Activated T-cell treated with anti-CD3 and anti-CD28 coated beads for 24 hours (primary cell): Measurements from ENCODE around the gene GNA15.

Experiments
- DNase-seq: peaks from one replicate; pipeline ENCODE4 v3.0.0-alpha.2; 2020; ENCODE audit warnings: low read depth

Gene GNA15

GRCh38 chr19:3208317-3209207 lies 72.7 kb downstream of the GNA15 start:
- no peak for DNase-seq

DNA sequence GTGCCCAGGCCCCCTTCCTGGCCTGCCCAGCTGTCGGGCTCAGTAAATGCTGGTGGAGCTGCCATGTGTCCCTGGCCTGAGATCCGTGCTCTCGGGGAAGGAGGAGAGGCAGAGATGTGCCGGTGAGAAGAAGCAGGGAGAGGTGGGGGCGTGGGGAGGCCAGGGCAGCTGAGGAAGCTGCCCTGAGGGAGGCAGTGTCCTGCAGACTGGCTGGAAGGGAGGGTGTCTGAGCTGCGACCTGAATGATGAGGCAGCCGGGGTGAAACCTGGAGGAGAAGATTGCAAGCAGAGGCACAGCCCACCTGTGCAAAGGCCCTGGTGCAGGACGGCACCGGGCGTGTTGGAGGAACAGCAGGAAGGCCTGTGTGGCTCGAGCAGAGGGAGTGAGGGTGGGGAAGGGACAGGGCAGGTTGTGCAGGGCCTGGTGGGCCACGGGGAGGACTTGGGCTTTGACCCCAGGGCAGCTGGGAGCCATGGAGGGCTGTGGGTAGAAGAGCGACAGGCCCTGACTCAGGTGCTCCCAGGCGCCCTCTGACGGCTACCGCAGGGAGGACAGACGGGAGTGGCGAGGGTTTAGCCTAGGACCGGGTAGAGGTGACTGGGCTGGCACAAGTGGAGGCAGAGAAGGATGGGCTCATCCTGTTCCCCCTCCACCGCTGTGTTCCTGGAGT lies 74.6 kb downstream of the GNA15 start:
- peak; percentile 61 for DNase-seq

DNA sequence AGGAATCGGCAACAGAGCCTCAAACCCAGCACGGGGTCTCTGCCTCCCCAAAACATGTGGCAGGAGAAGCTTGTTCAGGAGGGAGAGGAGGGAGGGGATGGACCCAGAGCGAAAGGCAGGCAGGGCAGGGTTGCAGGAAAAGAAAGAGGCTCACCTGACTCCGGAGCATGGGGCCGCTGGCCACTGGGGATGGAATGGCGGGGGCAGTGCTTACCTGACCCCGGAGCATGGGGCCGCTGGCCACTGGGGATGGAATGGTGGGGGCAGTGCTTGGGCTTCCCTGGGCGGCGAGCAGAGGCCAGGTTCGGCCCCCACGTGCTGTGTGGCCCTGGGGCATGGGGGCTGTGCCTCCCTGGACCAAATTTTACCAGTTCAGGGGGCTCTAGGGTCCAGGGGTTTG lies 75.4 kb downstream of the GNA15 start:
- no peak for DNase-seq

DNA sequence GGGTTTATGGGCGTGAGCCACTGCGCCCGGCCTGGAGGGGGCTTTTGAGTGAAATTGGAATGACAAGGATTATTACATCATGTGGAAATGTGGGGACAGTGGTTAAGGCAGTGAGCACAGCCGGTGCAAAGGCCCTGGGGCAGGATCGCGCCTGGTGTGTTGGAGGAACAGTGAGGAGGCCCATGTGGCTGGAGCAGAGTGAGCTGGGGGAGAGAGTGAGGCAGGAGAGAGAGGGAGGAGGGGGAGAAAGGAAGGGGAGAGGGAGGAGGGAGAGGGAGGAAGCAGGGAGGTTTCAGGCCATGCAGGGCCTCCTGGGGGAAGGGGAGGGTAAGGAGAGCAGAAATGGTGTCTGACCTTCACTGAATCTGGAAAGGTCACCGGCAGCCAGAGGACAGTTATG lies 77.3 kb downstream of the GNA15 start:
- DNase-seq: no peak
